Smooth muscle cell (in vitro differentiated cells): ENCODE data around the gene PDGFB. TPM values are rescaled to one million over a fixed set of nuclear protein-coding genes. Genes with fewer than 3 reads are reported as not detected.

Source experiments
- DNase-seq: peaks from one replicate; lab custom pipeline; 2025; ENCODE audit not compliant: unreplicated experiment; lab: John Stamatoyannopoulos, UW
- H2AFZ ChIP-seq: fragments of 200-600 bp; sonication (generic); 2 replicates; pipeline ENCODE4 v1.6.0; 2016; ENCODE audit warnings: antibody characterized with exemption, low read depth, mild to moderate bottlenecking
- H3F3A ChIP-seq: fragments of 200-600 bp; sonication (generic); 2 replicates; pipeline ENCODE4 v1.6.0; 2017; ENCODE audit warnings: antibody characterized with exemption, low read depth
- H3K27ac ChIP-seq: fragments of 200-600 bp; sonication (generic); 2 replicates; pipeline ENCODE4 v1.5.1; 2016; ENCODE audit warnings: low read depth, mild to moderate bottlenecking
- H3K27me3 ChIP-seq: fragments of 200-600 bp; sonication (generic); 2 replicates; pipeline ENCODE4 v1.6.1; 2016; ENCODE audit warnings: low read depth, mild to moderate bottlenecking
- H3K36me3 ChIP-seq: fragments of 200-600 bp; sonication (generic); 2 replicates; pipeline ENCODE4 v1.5.1; 2016; ENCODE audit warnings: low read depth
- H3K4me1 ChIP-seq: fragments of 200-600 bp; sonication (generic); 2 replicates; pipeline ENCODE4 v1.5.1; 2016; ENCODE audit warnings: low read depth
- H3K4me2 ChIP-seq: fragments of 200-600 bp; sonication (generic); 2 replicates; pipeline ENCODE4 v1.6.0; 2016; ENCODE audit warnings: mild to moderate bottlenecking
- H3K4me3 ChIP-seq: fragments of 200-600 bp; sonication (generic); 2 replicates; pipeline ENCODE4 v1.5.1; 2016; ENCODE audit warnings: mild to moderate bottlenecking
- H3K79me2 ChIP-seq: fragments of 200-600 bp; sonication (generic); 2 replicates; pipeline ENCODE4 v1.6.0; 2016; ENCODE audit warnings: low read depth, mild to moderate bottlenecking
- H3K9ac ChIP-seq: fragments of 200-600 bp; sonication (generic); 2 replicates; pipeline ENCODE4 v1.6.0; 2016; ENCODE audit warnings: low read depth
- H3K9me3 ChIP-seq: fragments of 200-600 bp; sonication (generic); replicated peaks from 2 replicates; pipeline ENCODE4 v1.5.1; 2016; ENCODE audit warnings: low read depth
- H4K20me1 ChIP-seq: fragments of 200-600 bp; sonication (generic); 2 replicates; pipeline ENCODE4 v1.6.0; 2016; ENCODE audit warnings: low read depth
- CTCF ChIP-seq: fragments of 200-600 bp; sonication (generic); IDR thresholded peaks from 2 replicates; pipeline ENCODE4 v1.5.1; 2017; ENCODE audit warnings: borderline replicate concordance, mild to moderate bottlenecking, antibody characterized with exemption; ENCODE audit not compliant: insufficient read depth, poor library complexity, severe bottlenecking
- WGBS: methylation state at CpG from one replicate; pipeline ENCODE4 v1.1.7; 2016; ENCODE audit warnings: low lambda C conversion rate; 5-methylcytosine and 5-hydroxymethylcytosine counted together
- polyA plus RNA-seq: library from polyadenylated mRNA; unstranded; fragments of >200 nt; fragmentation: Nextera tagmentation; extraction: Ambion mirVana; gene quantifications from 2 replicates; pipeline ENCODE4 v1.2.1, GENCODE V29; 2016
- total RNA-seq: library from RNA; depleted of rRNA; stranded (reverse); fragments of >200 nt; gene quantifications from 2 replicates; pipeline ENCODE4 v1.2.3, GENCODE V29; 2014

The PDGFB gene
- total and polyA plus RNA-seq, 2 experiments from 2014 or later: 0.31 to 2.1 TPM

DNA sequence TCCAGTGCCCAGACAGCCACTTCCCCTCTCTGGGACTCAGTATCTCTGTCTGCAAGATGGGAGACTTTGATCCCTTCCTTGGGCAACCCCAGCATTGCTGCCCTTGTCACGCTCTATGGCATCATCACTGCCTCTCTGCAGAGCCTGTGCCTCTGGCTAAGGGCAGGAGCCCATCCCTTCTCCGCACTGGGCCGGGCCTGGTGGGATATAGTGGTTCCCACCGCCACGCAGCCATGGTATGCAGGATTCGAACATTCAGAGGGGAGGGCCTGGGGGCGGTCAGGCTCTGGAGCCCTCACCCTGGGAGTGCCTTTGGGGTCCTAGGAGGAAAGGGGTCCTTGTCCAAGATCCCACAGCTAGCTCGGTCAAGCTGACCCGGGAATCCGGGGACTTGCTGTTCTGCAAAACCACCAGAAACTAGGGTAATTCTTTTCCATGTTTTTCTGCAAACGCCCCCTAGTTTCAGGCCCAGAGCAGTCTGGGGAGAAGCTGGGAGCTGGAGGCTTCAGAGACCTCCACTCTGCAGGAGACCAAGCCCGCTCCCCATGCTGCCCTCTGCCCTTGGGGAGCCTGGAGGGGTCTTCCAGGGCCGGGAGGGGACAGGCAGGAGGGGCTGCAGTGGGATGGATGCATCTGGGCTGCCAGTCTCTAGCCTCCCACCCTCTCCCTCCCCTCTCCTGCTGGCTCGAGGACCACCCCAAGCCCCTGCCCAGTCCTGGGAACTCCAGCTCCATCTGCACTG lies 67.9 kb downstream of the PDGFB start:
- no peak overlapping the region for H3K4me3 ChIP-seq
- H3K4me2 ChIP-seq: no peak overlapping the region
- DNase-seq: no peak
- H2AFZ ChIP-seq: no peak overlapping the region
- no peak for TF ChIP-seq CTCF
- H3K9ac ChIP-seq: no peak overlapping the region
- H3F3A ChIP-seq: peaks cover 23% of the 10 kb centered on the region
- H3K9me3 ChIP-seq: no peaks in the 10 kb centered on the region
- WGBS: 89% methylated on average over 13 of the region's 14 CpGs
- H3K36me3 ChIP-seq: no peaks in the 10 kb centered on the region
- H3K27me3 ChIP-seq: no peaks in the 10 kb centered on the region
- peaks cover 28% of the 10 kb centered on the region for H3K4me1 ChIP-seq
- H3K27ac ChIP-seq: peak overlapping the region; percentile 89
- H4K20me1 ChIP-seq: no peaks in the 10 kb centered on the region
- H3K79me2 ChIP-seq: no peaks in the 10 kb centered on the region

GRCh38 chr22:39176143-39176713 lies 68.6 kb downstream of the PDGFB start:
- WGBS: 19% methylated on average over 23 of the region's 23 CpGs
- Histone ChIP-seq H3F3A (peaks cover 23% of the 10 kb centered on the region), H3K27me3 (no peaks in the 10 kb centered on the region), H2AFZ (no peak overlapping the region), H3K9me3 (no peaks in the 10 kb centered on the region), H3K27ac (peak overlapping the region; percentile 89), H3K79me2 (no peaks in the 10 kb centered on the region), H4K20me1 (no peaks in the 10 kb centered on the region), H3K4me2 (peak overlapping the region; percentile 35), H3K9ac (no peak overlapping the region), H3K36me3 (no peaks in the 10 kb centered on the region), H3K4me1 (peaks cover 30% of the 10 kb centered on the region), H3K4me3 (no peak overlapping the region)
- TF ChIP-seq CTCF: no peak
- DNase-seq: no peak

GRCh38 chr22:39175353-39176142 lies 69.2 kb downstream of the PDGFB start:
- WGBS: 77% methylated on average over 18 of the region's 18 CpGs
- H2AFZ ChIP-seq: no peak overlapping the region

More at GRCh38 chr22:39175353-39176142, 69.2 kb downstream of the PDGFB start:
- H3K4me2 ChIP-seq: peak overlapping the region; percentile 35
- H3K36me3 ChIP-seq: no peaks in the 10 kb centered on the region
- no peak for DNase-seq
- no peak overlapping the region for H3K9ac ChIP-seq
- no peaks in the 10 kb centered on the region for H3K79me2 ChIP-seq
- H3K9me3 ChIP-seq: no peaks in the 10 kb centered on the region
- peaks cover 35% of the 10 kb centered on the region for H3K4me1 ChIP-seq
- H3K27ac ChIP-seq: peak overlapping the region; percentile 89
- TF ChIP-seq CTCF: no peak
- H3K27me3 ChIP-seq: no peaks in the 10 kb centered on the region
- peaks cover 23% of the 10 kb centered on the region for H3F3A ChIP-seq
- H4K20me1 ChIP-seq: no peaks in the 10 kb centered on the region
- H3K4me3 ChIP-seq: no peak overlapping the region
